Testis (tissue), 3 donors: ENCODE data around the gene DISC1. TPM values are rescaled to one million over a fixed set of nuclear protein-coding genes. Genes with fewer than 3 reads are reported as not detected.
"Not testable (repeated sequence)": the region's sequence is repeated elsewhere in the genome, so short reads cannot be mapped to it uniquely, and the experiment has no call there.

Experiments used
- DNase-seq: peaks from one replicate; pipeline ENCODE4 v3.0.0-alpha.2; 2019
- H3K27ac ChIP-seq, 2 donors: fragments of 200-600 bp; sonication (generic); one replicate each; pipeline ENCODE4 v1.5.1; 2019
- H3K27me3 ChIP-seq: fragments of 200-600 bp; sonication (generic); one replicate; pipeline ENCODE4 v1.5.1; 2019
- H3K36me3 ChIP-seq: fragments of 200-600 bp; sonication (generic); one replicate; pipeline ENCODE4 v1.5.1; 2017; ENCODE audit warnings: low read depth; ENCODE audit errors: missing control alignments
- H3K4me1 ChIP-seq: fragments of 200-600 bp; sonication (generic); one replicate; pipeline ENCODE4 v1.5.1; 2019
- H3K4me3 ChIP-seq, 2 donors: fragments of 200-600 bp; sonication (generic); one replicate each; pipeline ENCODE4 v1.5.1; 2017 to 2019
- H3K9me3 ChIP-seq: fragments of 200-600 bp; sonication (generic); one replicate; pipeline ENCODE4 v1.5.1; 2017
- CTCF ChIP-seq, 3 experiments: fragments of 450-650 bp in 2 of 3; fragments of 200-600 bp in 1 of 3; sonication (generic) in 1 of 3; IDR thresholded peaks; one replicate each; pipeline ENCODE4 v1.5.1; 2016 to 2019; ENCODE audit warnings: antibody characterized with exemption in 3 of 3, mild to moderate bottlenecking in 2 of 3, moderate library complexity in 1 of 3
- POLR2A ChIP-seq: fragments of 450-650 bp; IDR thresholded peaks from one replicate; pipeline ENCODE4 v1.6.1; 2017; ENCODE audit warnings: antibody characterized with exemption, mild to moderate bottlenecking, moderate library complexity
- WGBS, 2 donors: methylation state at CpG; one replicate each; pipeline ENCODE4 v1.1.5; 2018; 5-methylcytosine and 5-hydroxymethylcytosine counted together
- intact Hi-C: fragments of 100-400 bp; cut with DNase I; formaldehyde crosslinking; loops from one replicate; pipeline ENCODE4 v1.15.1; 2023; ENCODE audit warnings: low total_unique reads
- polyA plus RNA-seq: library from polyadenylated mRNA; stranded (reverse); fragments of 350-450 nt; fragmentation: Illumina TruSeq; extraction: RNeasy Lipid Tissue Mini Kit (QIAGEN cat#74804); gene quantifications from one replicate; pipeline ENCODE4 v1.2.3, GENCODE V29; 2014; ENCODE audit warnings: low read depth, low replicate concordance; ENCODE audit not compliant: insufficient read depth
- total RNA-seq, 2 donors: library from RNA; depleted of rRNA; stranded (reverse); fragments of >200 nt; gene quantifications; one replicate each; pipeline ENCODE4 v1.2.3, GENCODE V29; 2016

The DISC1 gene
- total and polyA plus RNA-seq, 3 donors from 2014 or later, result 1.8 to 6.8 (median 5.7) TPM

GRCh38 chr1:231959225-231959884, 332.8 kb downstream of the DISC1 start:
- no peak overlapping the region for H3K27ac ChIP-seq
- 92 to 97% methylated on average over 6 of the region's 6 CpGs for WGBS, 2 donors
- TF ChIP-seq CTCF (IDR thresholded peaks at IDR 0.05) (no peak), POLR2A (no peak)
- no peaks in the 10 kb centered on the region for H3K36me3 ChIP-seq
- no peaks in the 10 kb centered on the region for H3K27me3 ChIP-seq
- no peak for DNase-seq
- intact Hi-C loops, result no loop called here
- H3K4me3 ChIP-seq, result no peak overlapping the region
- no peaks in the 10 kb centered on the region for H3K9me3 ChIP-seq
- H3K4me1 ChIP-seq, result no peaks in the 10 kb centered on the region

GRCh38 chr1:231961801-231962200, 335.2 kb downstream of the DISC1 start:
- H3K4me1 ChIP-seq, H3K27ac ChIP-seq, H3K27me3 ChIP-seq, H3K4me3 ChIP-seq, DNase-seq, H3K9me3 ChIP-seq, H3K36me3 ChIP-seq, intact Hi-C loops: not testable (repeated sequence)
- 94 to 97% methylated on average over 1 of the region's 1 CpG for whole genome bisulfite sequencing, 2 donors

- Histone ChIP-seq H3K9me3 (no peaks in the 10 kb centered on the region), H3K4me3 (no peak overlapping the region), H3K36me3 (no peaks in the 10 kb centered on the region), H3K4me1 (no peaks in the 10 kb centered on the region), H3K27me3 (no peaks in the 10 kb centered on the region), H3K27ac (no peak overlapping the region)
- WGBS, 2 donors, result 91 to 94% methylated on average over 2 of the region's 2 CpGs
- intact Hi-C loops, result no loop called here
- no peak for DNase-seq
- TF ChIP-seq CTCF (IDR thresholded peaks at IDR 0.05), result no peak
These were observed 336.0 kb downstream of the DISC1 start for GRCh38 chr1:231962636-231963035.

GRCh38 chr1:231964241-231964640, 337.7 kb downstream of the DISC1 start:
- Histone ChIP-seq H3K9me3 (no peaks in the 10 kb centered on the region), H3K27ac (no peak overlapping the region), H3K36me3 (no peaks in the 10 kb centered on the region), H3K4me3 (no peak overlapping the region), H3K27me3 (no peaks in the 10 kb centered on the region), H3K4me1 (no peaks in the 10 kb centered on the region)
- intact Hi-C loops, result no loop called here
- TF ChIP-seq POLR2A (no peak), CTCF (IDR thresholded peaks at IDR 0.05) (no peak)
- 89 to 100% methylated on average over 2 of the region's 2 CpGs for WGBS, 2 donors
- no peak for DNase-seq

- intact Hi-C loops, result no loop called here
- DNase-seq, result no peak
- Histone ChIP-seq H3K27ac (no peak overlapping the region), H3K9me3 (no peaks in the 10 kb centered on the region), H3K27me3 (no peaks in the 10 kb centered on the region), H3K4me1 (no peaks in the 10 kb centered on the region), H3K36me3 (no peaks in the 10 kb centered on the region), H3K4me3 (no peak overlapping the region)
- TF ChIP-seq CTCF (IDR thresholded peaks at IDR 0.05), result no peak
- TF ChIP-seq POLR2A, result no peak
These were observed 338.4 kb downstream of the DISC1 start for GRCh38 chr1:231964961-231965360.
